Activated CD4-positive, alpha-beta T cell treated with anti-CD3 and anti-CD28 coated beads, Interleukin-2, Interleukin-6, amounts not matched to agents 100 ng/mL and 50 ng/mL, durations not matched to agents 16 hours and 8 hours (primary cell): ENCODE data around the gene MFAP4.

ENCODE experiments used
- DNase-seq: peaks from one replicate; pipeline ENCODE4 v3.0.0-alpha.2; 2020

The MFAP4 gene

GRCh38 chr17:19347323-19348080 lies 39.5 kb downstream of the MFAP4 start:
- no peak for DNase-seq

GRCh38 chr17:19346351-19347255 lies 40.4 kb downstream of the MFAP4 start:
- DNase-seq: no peak

- no peak for DNase-seq
Observed at GRCh38 chr17:19345486-19346350, 41.3 kb downstream of the MFAP4 start.

- DNase-seq: no peak
Observed at GRCh38 chr17:19345067-19345460, 41.9 kb downstream of the MFAP4 start.

- no peak for DNase-seq
Observed at GRCh38 chr17:19344311-19345066, 42.5 kb downstream of the MFAP4 start.

- DNase-seq: no peak
Observed at GRCh38 chr17:19343671-19344151, 43.3 kb downstream of the MFAP4 start.

GRCh38 chr17:19343256-19343630 lies 43.7 kb downstream of the MFAP4 start:
- DNase-seq: no peak

GRCh38 chr17:19342611-19343255 lies 44.3 kb downstream of the MFAP4 start:
- no peak for DNase-seq

GRCh38 chr17:19341641-19342610 lies 45.1 kb downstream of the MFAP4 start:
- DNase-seq: no peak

- DNase-seq: no peak
Observed at GRCh38 chr17:19341211-19341631, 45.8 kb downstream of the MFAP4 start.

GRCh38 chr17:19339341-19339815 lies 47.6 kb downstream of the MFAP4 start:
- DNase-seq: no peak

GRCh38 chr17:19338031-19338990 lies 48.7 kb downstream of the MFAP4 start:
- peak; percentile 66 for DNase-seq

- no peak for DNase-seq
Observed at GRCh38 chr17:19337712-19338023, 49.3 kb downstream of the MFAP4 start.

- no peak for DNase-seq
Observed at GRCh38 chr17:19336938-19337711, 49.9 kb downstream of the MFAP4 start.

GRCh38 chr17:19335951-19336631 lies 50.9 kb downstream of the MFAP4 start:
- DNase-seq: no peak

- no peak for DNase-seq
Observed at GRCh38 chr17:19334331-19334730, 52.7 kb downstream of the MFAP4 start.

- no peak for DNase-seq
Observed at GRCh38 chr17:19333736-19334290, 53.2 kb downstream of the MFAP4 start.
